ENCODE measurements around the gene OLFML2B.

The OLFML2B gene

DNA sequence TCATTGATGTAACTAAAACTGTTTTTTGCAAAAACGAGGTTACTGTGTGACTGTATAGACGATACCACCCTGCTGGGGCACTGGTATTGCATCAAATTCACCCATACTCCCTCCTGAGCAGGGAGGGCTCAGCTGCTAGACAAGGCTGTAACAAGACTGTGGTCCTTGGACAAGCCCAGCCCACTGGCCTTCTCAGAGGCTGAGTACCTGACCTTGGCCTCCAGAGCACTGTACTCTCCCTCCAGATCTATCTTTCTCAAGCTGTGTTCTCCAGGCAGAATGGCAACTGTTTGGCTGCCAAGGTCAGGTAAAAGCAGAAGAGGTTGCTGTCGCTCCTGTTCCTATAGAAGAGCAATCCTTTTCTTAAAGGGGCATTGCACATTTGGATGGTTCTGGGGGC is 8.5 kb downstream of the OLFML2B start:
- Histone ChIP-seq H3K9ac (ENCODE audit: low read depth, low read length) (no peak overlapping the region), H3K36me3 (ENCODE audit: insufficient read depth, low read length) (no peaks in the 10 kb centered on the region), H2AFZ (ENCODE audit: low read depth, low read length) (no peak overlapping the region), H3K4me2 (ENCODE audit: insufficient read depth, low read length) (no peak overlapping the region), H3K4me3 (ENCODE audit: low read depth in 1 of 2, low read length in 2 of 2) (no peak overlapping the region), H3K27me3 (ENCODE audit: insufficient read depth, low read length, poor library complexity) (peaks cover 5% of the 10 kb centered on the region), H3K4me1 (ENCODE audit: insufficient read depth, low read length) (no peaks in the 10 kb centered on the region), H3K27ac (ENCODE audit: low read length) (no peak overlapping the region), H3K79me2 (ENCODE audit: insufficient read depth, low read length) (no peaks in the 10 kb centered on the region), H3K9me3 (ENCODE audit: insufficient read depth, low read length, severe bottlenecking) (no peaks in the 10 kb centered on the region), H4K20me1 (ENCODE audit: insufficient read depth, low read length) (no peaks in the 10 kb centered on the region)
- no peak for ATAC-seq (ENCODE audit: insufficient read depth, low read depth)
- no peak for DNase-seq
- no peak for TF ChIP-seq CTCF (IDR thresholded peaks at IDR 0.05; ENCODE audit: borderline replicate concordance, extremely low read depth, low read length, poor library complexity, severe bottlenecking)

DNA sequence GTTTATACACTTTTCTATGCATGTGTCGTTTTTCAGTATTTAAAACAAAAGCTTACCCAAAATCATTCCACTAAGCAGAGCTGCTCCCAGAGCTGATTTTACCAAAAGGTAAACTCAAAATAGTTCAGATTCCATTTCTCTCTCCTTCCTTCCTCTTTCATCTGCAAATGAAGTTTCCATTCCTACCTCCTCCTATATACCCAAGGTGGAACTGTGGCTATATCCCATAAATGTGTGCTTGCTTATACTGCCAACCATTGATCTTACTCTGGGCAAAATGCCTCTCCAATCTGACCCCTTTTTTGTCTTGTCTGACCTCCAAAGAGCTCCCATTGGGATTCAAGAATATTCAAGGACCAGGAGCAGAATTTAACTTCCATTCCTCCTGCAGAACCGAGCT is 9.5 kb downstream of the OLFML2B start:
- H3K27me3 ChIP-seq (ENCODE audit: insufficient read depth, low read length, poor library complexity), result no peaks in the 10 kb centered on the region
- no peak overlapping the region for H3K27ac ChIP-seq (ENCODE audit: low read length)
- no peak overlapping the region for H3K4me2 ChIP-seq (ENCODE audit: insufficient read depth, low read length)
- TF ChIP-seq EZH2 (IDR thresholded peaks at IDR 0.05; ENCODE audit: borderline replicate concordance, low read depth, low read length, severe bottlenecking) (no peak), CTCF (IDR thresholded peaks at IDR 0.05; ENCODE audit: borderline replicate concordance, extremely low read depth, low read length, poor library complexity, severe bottlenecking) (no peak)
- no peak for DNase-seq
- no peak overlapping the region for H3K9ac ChIP-seq (ENCODE audit: low read depth, low read length)
- no peak for ATAC-seq (ENCODE audit: insufficient read depth, low read depth)
- H3K36me3 ChIP-seq (ENCODE audit: insufficient read depth, low read length), result no peaks in the 10 kb centered on the region
- H3K4me3 ChIP-seq (ENCODE audit: low read depth in 1 of 2, low read length in 2 of 2), result no peak overlapping the region
- H3K9me3 ChIP-seq (ENCODE audit: insufficient read depth, low read length, severe bottlenecking), result no peaks in the 10 kb centered on the region
- no peaks in the 10 kb centered on the region for H3K4me1 ChIP-seq (ENCODE audit: insufficient read depth, low read length)
- no peaks in the 10 kb centered on the region for H3K79me2 ChIP-seq (ENCODE audit: insufficient read depth, low read length)
- H2AFZ ChIP-seq (ENCODE audit: low read depth, low read length), result no peak overlapping the region
- H4K20me1 ChIP-seq (ENCODE audit: insufficient read depth, low read length), result no peaks in the 10 kb centered on the region

DNA sequence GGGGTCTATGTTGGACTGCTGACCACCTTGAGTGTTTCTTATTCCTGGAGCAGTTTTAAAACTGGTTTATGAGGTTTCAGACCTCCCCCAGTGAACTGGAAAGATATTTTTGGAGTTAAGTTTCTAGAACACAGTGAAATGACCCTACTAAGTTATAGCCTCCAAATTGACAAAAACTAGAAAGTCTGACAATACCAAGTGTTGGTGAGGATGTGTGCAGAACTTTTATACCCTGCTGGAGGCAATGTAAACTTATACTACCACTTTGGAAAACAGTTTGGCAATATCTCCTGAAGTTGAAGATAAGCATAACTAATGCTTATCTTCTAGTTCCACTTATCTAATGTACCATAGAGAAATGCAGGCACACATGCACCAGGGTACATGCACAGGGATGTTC is 10.4 kb downstream of the OLFML2B start:
- no peaks in the 10 kb centered on the region for H3K27me3 ChIP-seq (ENCODE audit: insufficient read depth, low read length, poor library complexity)
- no peak overlapping the region for H3K4me2 ChIP-seq (ENCODE audit: insufficient read depth, low read length)
- ATAC-seq (ENCODE audit: insufficient read depth, low read depth) (no peak), DNase-seq (no peak)
- no peaks in the 10 kb centered on the region for H4K20me1 ChIP-seq (ENCODE audit: insufficient read depth, low read length)
- no peaks in the 10 kb centered on the region for H3K4me1 ChIP-seq (ENCODE audit: insufficient read depth, low read length)
- H3K27ac ChIP-seq (ENCODE audit: low read length), result no peak overlapping the region
- no peak overlapping the region for H2AFZ ChIP-seq (ENCODE audit: low read depth, low read length)
- H3K9me3 ChIP-seq (ENCODE audit: insufficient read depth, low read length, severe bottlenecking), result no peaks in the 10 kb centered on the region
- H3K9ac ChIP-seq (ENCODE audit: low read depth, low read length), result no peak overlapping the region
- H3K36me3 ChIP-seq (ENCODE audit: insufficient read depth, low read length), result no peaks in the 10 kb centered on the region
- no peaks in the 10 kb centered on the region for H3K79me2 ChIP-seq (ENCODE audit: insufficient read depth, low read length)
- H3K4me3 ChIP-seq (ENCODE audit: low read depth in 1 of 2, low read length in 2 of 2), result no peak overlapping the region
- TF ChIP-seq CTCF (IDR thresholded peaks at IDR 0.05; ENCODE audit: borderline replicate concordance, extremely low read depth, low read length, poor library complexity, severe bottlenecking), result no peak
- TF ChIP-seq EZH2 (IDR thresholded peaks at IDR 0.05; ENCODE audit: borderline replicate concordance, low read depth, low read length, severe bottlenecking), result no peak

GRCh38 chr1:162011337-162012012 is 12.2 kb downstream of the OLFML2B start:
- no peaks in the 10 kb centered on the region for H4K20me1 ChIP-seq (ENCODE audit: insufficient read depth, low read length)
- no peak overlapping the region for H3K4me3 ChIP-seq (ENCODE audit: low read depth in 1 of 2, low read length in 2 of 2)
- no peak overlapping the region for H3K27ac ChIP-seq (ENCODE audit: low read length)
- no peak overlapping the region for H3K4me2 ChIP-seq (ENCODE audit: insufficient read depth, low read length)
- H2AFZ ChIP-seq (ENCODE audit: low read depth, low read length), result no peak overlapping the region
- no peaks in the 10 kb centered on the region for H3K36me3 ChIP-seq (ENCODE audit: insufficient read depth, low read length)
- ATAC-seq (ENCODE audit: insufficient read depth, low read depth) (no peak), DNase-seq (no peak)
- no peaks in the 10 kb centered on the region for H3K4me1 ChIP-seq (ENCODE audit: insufficient read depth, low read length)
- H3K79me2 ChIP-seq (ENCODE audit: insufficient read depth, low read length), result no peaks in the 10 kb centered on the region
- H3K27me3 ChIP-seq (ENCODE audit: insufficient read depth, low read length, poor library complexity), result peaks cover 10% of the 10 kb centered on the region
- TF ChIP-seq EZH2 (IDR thresholded peaks at IDR 0.05; ENCODE audit: borderline replicate concordance, low read depth, low read length, severe bottlenecking) (no peak), CTCF (IDR thresholded peaks at IDR 0.05; ENCODE audit: borderline replicate concordance, extremely low read depth, low read length, poor library complexity, severe bottlenecking) (no peak)
- no peaks in the 10 kb centered on the region for H3K9me3 ChIP-seq (ENCODE audit: insufficient read depth, low read length, severe bottlenecking)
- no peak overlapping the region for H3K9ac ChIP-seq (ENCODE audit: low read depth, low read length)
